Measurements from ENCODE around the gene CSNK1E.
"Not testable (repeated sequence)": the region's sequence is repeated elsewhere in the genome, so short reads cannot be mapped to it uniquely, and the experiment has no call there.

- TF ChIP-seq, protein P1, sequence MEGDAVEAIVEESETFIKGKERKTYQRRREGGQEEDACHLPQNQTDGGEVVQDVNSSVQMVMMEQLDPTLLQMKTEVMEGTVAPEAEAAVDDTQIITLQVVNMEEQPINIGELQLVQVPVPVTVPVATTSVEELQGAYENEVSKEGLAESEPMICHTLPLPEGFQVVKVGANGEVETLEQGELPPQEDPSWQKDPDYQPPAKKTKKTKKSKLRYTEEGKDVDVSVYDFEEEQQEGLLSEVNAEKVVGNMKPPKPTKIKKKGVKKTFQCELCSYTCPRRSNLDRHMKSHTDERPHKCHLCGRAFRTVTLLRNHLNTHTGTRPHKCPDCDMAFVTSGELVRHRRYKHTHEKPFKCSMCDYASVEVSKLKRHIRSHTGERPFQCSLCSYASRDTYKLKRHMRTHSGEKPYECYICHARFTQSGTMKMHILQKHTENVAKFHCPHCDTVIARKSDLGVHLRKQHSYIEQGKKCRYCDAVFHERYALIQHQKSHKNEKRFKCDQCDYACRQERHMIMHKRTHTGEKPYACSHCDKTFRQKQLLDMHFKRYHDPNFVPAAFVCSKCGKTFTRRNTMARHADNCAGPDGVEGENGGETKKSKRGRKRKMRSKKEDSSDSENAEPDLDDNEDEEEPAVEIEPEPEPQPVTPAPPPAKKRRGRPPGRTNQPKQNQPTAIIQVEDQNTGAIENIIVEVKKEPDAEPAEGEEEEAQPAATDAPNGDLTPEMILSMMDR (conservative IDR thresholded peaks at IDR 0.05), result not testable (repeated sequence)
- not testable (repeated sequence) for TF ChIP-seq ZFX (IDR thresholded peaks at IDR 0.05)
Observed at GRCh38 chr22:38365829-38366228, 48.6 kb upstream of the CSNK1E start.
